HEK293 (cell line): ENCODE results near the gene CELF6.

ENCODE experiments used
- CTCF ChIA-PET: fragments of 350-600 bp; formaldehyde crosslinking; extraction: SDS; loops from one replicate; lab custom pipeline; 2021; ENCODE audit warnings: antibody characterized with exemption; lab: Yijun Ruan, JAX
- POLR2A ChIA-PET: fragments of 300-600 bp; formaldehyde crosslinking; extraction: SDS; loops from one replicate; lab custom pipeline; 2020; ENCODE audit warnings: antibody characterized with exemption, inconsistent platforms; lab: Yijun Ruan, JAX
- H3K27ac ChIP-seq: fragments of 200-500 bp; sonication (Bioruptor generic); 2 replicates; pipeline ENCODE4 v1.5.1; 2014; ENCODE audit warnings: low read depth, low read length, control low read depth, inconsistent platforms; ENCODE audit errors: extremely low read depth
- H3K36me3 ChIP-seq, 2 experiments: fragments of 200-500 bp in 1 of 2; sonication (Bioruptor generic) in 1 of 2; 1 replicate in 1 of 2; 2 replicates in 1 of 2; pipeline ENCODE4 v1.5.1; 2014 to 2017; ENCODE audit warnings: inconsistent platforms in 2 of 2, low read length in 2 of 2; ENCODE audit not compliant: control insufficient read depth in 2 of 2, insufficient read depth in 1 of 2
- H3K4me1 ChIP-seq: fragments of 200-500 bp; sonication (Bioruptor generic); 2 replicates; pipeline ENCODE4 v1.5.1; 2014; ENCODE audit warnings: mild to moderate bottlenecking, low read length, inconsistent platforms; ENCODE audit not compliant: control insufficient read depth, insufficient read depth
- H3K4me3 ChIP-seq: 2 replicates; pipeline ENCODE4 v1.5.1; 2011; ENCODE audit warnings: low read depth, mild to moderate bottlenecking, control low read depth, low read length, moderate library complexity
- H3K9me3 ChIP-seq: fragments of 200-500 bp; sonication (Bioruptor generic); 2 replicates; pipeline ENCODE4 v1.5.1; 2014; ENCODE audit warnings: low read depth, low read length, inconsistent platforms; ENCODE audit not compliant: control insufficient read depth, insufficient read depth
- ATF2 ChIP-seq: fragments of 450-650 bp; formaldehyde crosslinking; IDR thresholded peaks from 2 replicates; pipeline ENCODE4 v1.5.1; 2016; ENCODE audit warnings: missing biosample characterization, missing genetic modification characterization, low read depth
- BCL11A ChIP-seq: fragments of 450-650 bp; formaldehyde crosslinking; IDR thresholded peaks from 2 replicates; pipeline ENCODE4 v1.5.1; 2016; ENCODE audit warnings: low read depth, missing biosample characterization, missing genetic modification characterization
- EGR2 ChIP-seq: fragments of 450-650 bp; formaldehyde crosslinking; IDR thresholded peaks from 2 replicates; pipeline ENCODE4 v1.5.1; 2016; ENCODE audit warnings: low read depth, missing biosample characterization, missing genetic modification characterization
- GLIS2 ChIP-seq: fragments of 450-650 bp; formaldehyde crosslinking; IDR thresholded peaks from 2 replicates; pipeline ENCODE4 v1.5.1; 2016; ENCODE audit warnings: missing biosample characterization, missing genetic modification characterization
- HOXD13 ChIP-seq: sonication (generic); formaldehyde crosslinking; IDR thresholded peaks from 2 replicates; pipeline ENCODE4 v1.8.0; 2022; ENCODE audit warnings: missing genetic modification reagents, borderline replicate concordance
- KLF10 ChIP-seq: fragments of 450-650 bp; IDR thresholded peaks from 2 replicates; pipeline ENCODE4 v1.5.1; 2018; ENCODE audit warnings: missing biosample characterization, mild to moderate bottlenecking, missing genetic modification characterization
- SCRT2 ChIP-seq: fragments of 450-650 bp; formaldehyde crosslinking; IDR thresholded peaks from 2 replicates; pipeline ENCODE4 v1.5.1; 2016; ENCODE audit warnings: missing biosample characterization, missing genetic modification characterization
- SP7 ChIP-seq: fragments of 450-650 bp; formaldehyde crosslinking; IDR thresholded peaks from 2 replicates; pipeline ENCODE4 v1.5.1; 2016; ENCODE audit warnings: missing biosample characterization, missing genetic modification characterization
- ZBTB17 ChIP-seq: fragments of 450-650 bp; formaldehyde crosslinking; IDR thresholded peaks from 2 replicates; pipeline ENCODE4 v1.5.1; 2016; ENCODE audit warnings: missing biosample characterization, missing genetic modification characterization
- ZNF112 ChIP-seq: fragments of 450-650 bp; formaldehyde crosslinking; IDR thresholded peaks from 2 replicates; pipeline ENCODE4 v1.5.0; 2017; ENCODE audit warnings: missing biosample characterization, missing genetic modification characterization
- ZNF121 ChIP-seq: fragments of 450-650 bp; formaldehyde crosslinking; IDR thresholded peaks from 2 replicates; pipeline ENCODE4 v1.5.1; 2016; ENCODE audit warnings: missing biosample characterization, missing genetic modification characterization
- ZNF146 ChIP-seq: fragments of 450-650 bp; formaldehyde crosslinking; IDR thresholded peaks from 2 replicates; pipeline ENCODE4 v1.5.1; 2016; ENCODE audit warnings: missing biosample characterization, missing genetic modification characterization
- ZNF23 ChIP-seq: fragments of 450-650 bp; formaldehyde crosslinking; IDR thresholded peaks from 2 replicates; pipeline ENCODE4 v1.5.1; 2016; ENCODE audit warnings: missing biosample characterization, missing genetic modification characterization, borderline replicate concordance
- ZNF274 ChIP-seq, 2 experiments: fragments of 200-500 bp in 1 of 2; fragments of 450-650 bp in 1 of 2; sonication (Bioruptor generic) in 1 of 2; formaldehyde crosslinking in 1 of 2; IDR thresholded peaks; 2 replicates each; pipeline versions ENCODE4 v1.5.1 to v1.6.1; 2014 to 2016; ENCODE audit warnings: borderline replicate concordance in 1 of 2, inconsistent platforms in 1 of 2, low read length in 1 of 2, missing biosample characterization in 1 of 2, missing genetic modification characterization in 1 of 2
- ZNF366 ChIP-seq: fragments of 450-650 bp; formaldehyde crosslinking; conservative IDR thresholded peaks from 2 replicates; pipeline ENCODE4 v1.5.1; 2016; ENCODE audit warnings: missing biosample characterization, missing genetic modification characterization
- ZNF473 ChIP-seq: fragments of 450-650 bp; formaldehyde crosslinking; IDR thresholded peaks from 2 replicates; pipeline ENCODE4 v1.5.1; 2017; ENCODE audit warnings: missing biosample characterization, missing genetic modification characterization
- ZNF549 ChIP-seq: fragments of 450-650 bp; IDR thresholded peaks from 2 replicates; pipeline ENCODE4 v1.5.1; 2018; ENCODE audit warnings: missing biosample characterization, missing genetic modification characterization, mild to moderate bottlenecking, inconsistent platforms, moderate library complexity
- ZNF558 ChIP-seq: fragments of 450-650 bp; formaldehyde crosslinking; IDR thresholded peaks from 2 replicates; pipeline ENCODE4 v1.5.1; 2016; ENCODE audit warnings: missing biosample characterization, missing genetic modification characterization
- ZNF596 ChIP-seq: fragments of 450-650 bp; IDR thresholded peaks from 2 replicates; pipeline ENCODE4 v1.5.0; 2018; ENCODE audit warnings: missing biosample characterization, mild to moderate bottlenecking, missing genetic modification characterization, moderate library complexity
- ZNF777 ChIP-seq: fragments of 450-650 bp; formaldehyde crosslinking; IDR thresholded peaks from 2 replicates; pipeline ENCODE4 v1.5.1; 2017; ENCODE audit warnings: missing biosample characterization, missing genetic modification characterization, borderline replicate concordance
- ZNF785 ChIP-seq: fragments of 450-650 bp; formaldehyde crosslinking; IDR thresholded peaks from 2 replicates; pipeline ENCODE4 v1.5.1; 2016; ENCODE audit warnings: missing biosample characterization, missing genetic modification characterization
- ZNF837 ChIP-seq: fragments of 450-650 bp; formaldehyde crosslinking; IDR thresholded peaks from 2 replicates; pipeline ENCODE4 v1.5.1; 2016; ENCODE audit warnings: missing biosample characterization, missing genetic modification characterization
- TF ChIP-seq, protein P1 (sequence below): fragments of 450-650 bp; formaldehyde crosslinking; IDR thresholded peaks from 2 replicates; pipeline ENCODE4 v1.5.1; 2016; ENCODE audit warnings: missing biosample characterization, missing genetic modification characterization, borderline replicate concordance
- TF ChIP-seq, protein P2 (sequence below): fragments of 450-650 bp; formaldehyde crosslinking; IDR thresholded peaks from 2 replicates; pipeline ENCODE4 v1.5.1; 2017; ENCODE audit warnings: missing biosample characterization, mild to moderate bottlenecking, missing genetic modification characterization, moderate library complexity

The CELF6 gene

DNA sequence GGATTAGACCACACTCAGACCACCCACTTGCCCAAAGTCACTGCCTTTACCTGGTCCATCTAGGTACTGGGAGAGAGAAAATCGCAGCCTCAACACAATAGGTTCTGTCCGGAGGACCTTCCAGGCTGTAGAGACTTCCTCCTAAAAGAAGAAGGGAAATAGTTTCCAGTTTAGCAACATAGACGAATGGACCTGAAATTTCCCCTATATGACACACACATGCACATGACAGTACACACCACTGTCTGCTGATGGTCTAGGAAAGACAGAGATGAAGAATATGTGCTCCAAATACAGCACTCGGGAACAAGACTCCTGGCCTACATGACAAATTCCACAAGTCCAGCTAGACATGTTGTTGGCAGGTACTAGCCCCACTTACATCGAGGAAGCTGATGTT, 54.9 kb downstream of the CELF6 start (continued):
- TF ChIP-seq, protein P1, sequence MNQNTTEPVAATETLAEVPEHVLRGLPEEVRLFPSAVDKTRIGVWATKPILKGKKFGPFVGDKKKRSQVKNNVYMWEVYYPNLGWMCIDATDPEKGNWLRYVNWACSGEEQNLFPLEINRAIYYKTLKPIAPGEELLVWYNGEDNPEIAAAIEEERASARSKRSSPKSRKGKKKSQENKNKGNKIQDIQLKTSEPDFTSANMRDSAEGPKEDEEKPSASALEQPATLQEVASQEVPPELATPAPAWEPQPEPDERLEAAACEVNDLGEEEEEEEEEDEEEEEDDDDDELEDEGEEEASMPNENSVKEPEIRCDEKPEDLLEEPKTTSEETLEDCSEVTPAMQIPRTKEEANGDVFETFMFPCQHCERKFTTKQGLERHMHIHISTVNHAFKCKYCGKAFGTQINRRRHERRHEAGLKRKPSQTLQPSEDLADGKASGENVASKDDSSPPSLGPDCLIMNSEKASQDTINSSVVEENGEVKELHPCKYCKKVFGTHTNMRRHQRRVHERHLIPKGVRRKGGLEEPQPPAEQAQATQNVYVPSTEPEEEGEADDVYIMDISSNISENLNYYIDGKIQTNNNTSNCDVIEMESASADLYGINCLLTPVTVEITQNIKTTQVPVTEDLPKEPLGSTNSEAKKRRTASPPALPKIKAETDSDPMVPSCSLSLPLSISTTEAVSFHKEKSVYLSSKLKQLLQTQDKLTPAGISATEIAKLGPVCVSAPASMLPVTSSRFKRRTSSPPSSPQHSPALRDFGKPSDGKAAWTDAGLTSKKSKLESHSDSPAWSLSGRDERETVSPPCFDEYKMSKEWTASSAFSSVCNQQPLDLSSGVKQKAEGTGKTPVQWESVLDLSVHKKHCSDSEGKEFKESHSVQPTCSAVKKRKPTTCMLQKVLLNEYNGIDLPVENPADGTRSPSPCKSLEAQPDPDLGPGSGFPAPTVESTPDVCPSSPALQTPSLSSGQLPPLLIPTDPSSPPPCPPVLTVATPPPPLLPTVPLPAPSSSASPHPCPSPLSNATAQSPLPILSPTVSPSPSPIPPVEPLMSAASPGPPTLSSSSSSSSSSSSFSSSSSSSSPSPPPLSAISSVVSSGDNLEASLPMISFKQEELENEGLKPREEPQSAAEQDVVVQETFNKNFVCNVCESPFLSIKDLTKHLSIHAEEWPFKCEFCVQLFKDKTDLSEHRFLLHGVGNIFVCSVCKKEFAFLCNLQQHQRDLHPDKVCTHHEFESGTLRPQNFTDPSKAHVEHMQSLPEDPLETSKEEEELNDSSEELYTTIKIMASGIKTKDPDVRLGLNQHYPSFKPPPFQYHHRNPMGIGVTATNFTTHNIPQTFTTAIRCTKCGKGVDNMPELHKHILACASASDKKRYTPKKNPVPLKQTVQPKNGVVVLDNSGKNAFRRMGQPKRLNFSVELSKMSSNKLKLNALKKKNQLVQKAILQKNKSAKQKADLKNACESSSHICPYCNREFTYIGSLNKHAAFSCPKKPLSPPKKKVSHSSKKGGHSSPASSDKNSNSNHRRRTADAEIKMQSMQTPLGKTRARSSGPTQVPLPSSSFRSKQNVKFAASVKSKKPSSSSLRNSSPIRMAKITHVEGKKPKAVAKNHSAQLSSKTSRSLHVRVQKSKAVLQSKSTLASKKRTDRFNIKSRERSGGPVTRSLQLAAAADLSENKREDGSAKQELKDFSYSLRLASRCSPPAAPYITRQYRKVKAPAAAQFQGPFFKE (tag by site-specific recombination), result no peak
- no peak for TF ChIP-seq SCRT2 (tag by site-specific recombination)
- no peak for TF ChIP-seq ZNF558 (tag by site-specific recombination)
- no peak for TF ChIP-seq GLIS2 (tag by site-specific recombination)
- TF ChIP-seq ZNF549 (tag by site-specific recombination), result no peak
- TF ChIP-seq ZNF112 (tag by site-specific recombination), result no peak
- no peak for TF ChIP-seq ZNF777
- TF ChIP-seq BCL11A (tag by site-specific recombination), result no peak
- no peak for TF ChIP-seq HOXD13
- TF ChIP-seq ZNF596 (tag by site-specific recombination), result no peak
- TF ChIP-seq ZNF274 (IDR thresholded peaks at IDR 0.05; ENCODE audit: low read length), result no peak
- no peak for TF ChIP-seq ZNF274 (tag by site-specific recombination; IDR thresholded peaks at IDR 0.05; ENCODE audit: borderline replicate concordance)
- no peak for TF ChIP-seq ZNF837 (tag by site-specific recombination)

- POLR2A ChIA-PET, result no interaction called here
- Histone ChIP-seq H3K27ac (no peak overlapping the region), H3K9me3 (no peaks in the 10 kb centered on the region), H3K36me3 (peaks cover 91 to 98% of the 10 kb centered on the region in 2 experiments), H3K4me1 (no peaks in the 10 kb centered on the region), H3K4me3 (no peak overlapping the region)
- CTCF ChIA-PET, result interaction anchor here (0.7 kb wide), 1 partner anchor 874 kb away, joined by 3 read pairs; no protein-coding TSS in a partner anchor
- TF ChIP-seq ZNF121 (tag by site-specific recombination) (peak; percentile 78), EGR2 (no peak)
Observed at GRCh38 chr15:72252663-72253299, 67.2 kb downstream of the CELF6 start.

- ChIA-PET CTCF (no interaction called here), POLR2A (interaction anchor here (0.5 to 0.7 kb wide), 3 partner anchors 9 to 22 kb away, joined by 3 to 4 read pairs (median 3); no protein-coding TSS in a partner anchor)
- Histone ChIP-seq H3K4me1 (no peaks in the 10 kb centered on the region), H3K4me3 (no peak overlapping the region), H3K9me3 (no peaks in the 10 kb centered on the region), H3K27ac (no peak overlapping the region), H3K36me3 (peaks cover 73 to 95% of the 10 kb centered on the region in 2 experiments)
- no peak for TF ChIP-seq ZNF785 (tag by site-specific recombination)
- TF ChIP-seq, protein P2, sequence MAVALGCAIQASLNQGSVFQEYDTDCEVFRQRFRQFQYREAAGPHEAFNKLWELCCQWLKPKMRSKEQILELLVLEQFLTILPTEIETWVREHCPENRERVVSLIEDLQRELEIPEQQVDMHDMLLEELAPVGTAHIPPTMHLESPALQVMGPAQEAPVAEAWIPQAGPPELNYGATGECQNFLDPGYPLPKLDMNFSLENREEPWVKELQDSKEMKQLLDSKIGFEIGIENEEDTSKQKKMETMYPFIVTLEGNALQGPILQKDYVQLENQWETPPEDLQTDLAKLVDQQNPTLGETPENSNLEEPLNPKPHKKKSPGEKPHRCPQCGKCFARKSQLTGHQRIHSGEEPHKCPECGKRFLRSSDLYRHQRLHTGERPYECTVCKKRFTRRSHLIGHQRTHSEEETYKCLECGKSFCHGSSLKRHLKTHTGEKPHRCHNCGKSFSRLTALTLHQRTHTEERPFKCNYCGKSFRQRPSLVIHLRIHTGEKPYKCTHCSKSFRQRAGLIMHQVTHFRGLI (tag by site-specific recombination), result no peak
- no peak for TF ChIP-seq SP7 (tag by site-specific recombination)
- no peak for TF ChIP-seq ZNF146 (tag by site-specific recombination)
- TF ChIP-seq ZNF23 (tag by site-specific recombination), result no peak
- TF ChIP-seq ZBTB17 (tag by site-specific recombination), result no peak
- TF ChIP-seq KLF10 (tag by site-specific recombination), result no peak
- no peak for TF ChIP-seq ATF2 (tag by site-specific recombination)
- TF ChIP-seq ZNF366, result no peak
- no peak for TF ChIP-seq ZNF473
Observed at GRCh38 chr15:72249142-72249810, 70.7 kb downstream of the CELF6 start.
